ENCODE data around the gene ASAP2. TPM values are rescaled to one million over a fixed set of nuclear protein-coding genes. Genes with fewer than 3 reads are reported as not detected.
A peak's percentile ranks its signal among the peaks of the same experiment; 100 is the strongest.

The ASAP2 gene
- polyA plus RNA-seq, 4 donors: 10.8 to 21.9 (median 13.8) TPM

DNA sequence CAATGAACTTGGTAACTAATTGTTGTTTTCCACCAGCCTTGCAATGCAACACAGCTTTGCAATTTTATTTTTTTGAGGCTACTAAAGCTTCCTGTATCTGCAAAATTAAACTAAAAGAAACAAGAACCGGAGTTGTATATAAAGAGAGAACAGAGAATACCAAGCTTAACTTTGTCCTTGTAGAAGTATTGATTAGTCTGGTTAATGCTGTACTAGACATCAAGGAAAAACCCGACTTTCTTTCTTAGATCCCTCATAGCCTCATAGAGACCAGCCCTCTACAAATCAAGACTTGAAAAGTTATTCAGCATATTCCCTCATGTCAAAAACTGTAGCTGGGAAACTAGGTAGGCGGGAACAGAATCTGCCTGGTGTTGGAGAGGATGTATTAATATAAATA, 1.7 kb upstream of the ASAP2 start:
- Histone ChIP-seq H3K9me3 (ENCODE audit: control insufficient read depth in 2 of 2, insufficient read depth in 1 of 2, low read depth in 1 of 2, low read length in 1 of 2) (no peaks in the 10 kb centered on the region), H3K4me1 (ENCODE audit: control insufficient read depth in 3 of 3, insufficient read depth in 2 of 3, low read depth in 1 of 3, low read length in 2 of 3) (peaks cover 0 to 19% (median 6%) of the 10 kb centered on the region in 3 donors), H3K27me3 (ENCODE audit: control insufficient read depth in 3 of 3, insufficient read depth in 3 of 3, low read length in 3 of 3) (peaks cover 0 to 5% (median 0%) of the 10 kb centered on the region in 3 donors), H3K4me3 (ENCODE audit: low read depth in 1 of 3, low read length in 3 of 3) (no peak overlapping the region), H3K36me3 (ENCODE audit: control insufficient read depth in 3 of 3, insufficient read depth in 2 of 3, low read depth in 1 of 3, low read length in 3 of 3) (no peaks in the 10 kb centered on the region), H3K27ac (ENCODE audit: low read depth in 1 of 3, low read length in 2 of 3) (no peak overlapping the region)
- DNase-seq: peak; percentile 47 to 51
- WGBS, 3 donors: 21 to 62% (median 50%) methylated on average over 3 of the region's 3 CpGs
- no peak for FAIRE-seq

DNA sequence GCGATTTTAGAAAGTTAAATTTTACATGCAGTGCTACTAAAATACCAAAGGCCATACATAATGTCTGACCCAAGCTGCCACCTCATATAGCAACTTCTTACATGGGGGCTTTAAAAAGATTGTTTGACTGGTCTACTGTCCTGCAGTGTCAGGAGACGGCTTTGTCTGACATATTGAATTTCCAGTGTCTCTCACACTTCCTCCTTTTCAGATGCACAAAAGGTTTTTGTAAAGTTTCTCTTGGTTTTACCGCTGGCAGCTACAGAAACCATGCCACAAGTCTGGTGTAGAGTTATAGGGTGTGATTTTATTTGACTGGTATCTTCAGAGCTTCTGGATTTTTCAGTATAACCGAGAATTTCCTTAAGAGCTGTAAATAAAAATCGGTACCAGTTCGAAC, 1.1 kb upstream of the ASAP2 start:
- Histone ChIP-seq H3K36me3 (ENCODE audit: control insufficient read depth in 3 of 3, insufficient read depth in 2 of 3, low read depth in 1 of 3, low read length in 3 of 3) (no peaks in the 10 kb centered on the region), H3K27ac (ENCODE audit: low read depth in 1 of 3, low read length in 2 of 3) (peak overlapping the region; percentile 41 to 82 (median 77)), H3K4me1 (ENCODE audit: control insufficient read depth in 3 of 3, insufficient read depth in 2 of 3, low read depth in 1 of 3, low read length in 2 of 3) (peaks cover 0 to 24% (median 6%) of the 10 kb centered on the region in 3 donors), H3K4me3 (ENCODE audit: low read depth in 1 of 3, low read length in 3 of 3) (peak overlapping the region in 1 of 3 donors; percentile 60), H3K27me3 (ENCODE audit: control insufficient read depth in 3 of 3, insufficient read depth in 3 of 3, low read length in 3 of 3) (peaks cover 0 to 5% (median 0%) of the 10 kb centered on the region in 3 donors), H3K9me3 (ENCODE audit: control insufficient read depth in 2 of 2, insufficient read depth in 1 of 2, low read depth in 1 of 2, low read length in 1 of 2) (no peaks in the 10 kb centered on the region)
- FAIRE-seq (no peak), DNase-seq (no peak)
- WGBS, 3 donors: 27 to 45% (median 33%) methylated on average over 6 of the region's 6 CpGs

- WGBS, 3 donors: 1% methylated on average over 44 to 84 of the region's 84 CpGs
- FAIRE-seq (no peak), DNase-seq (peak; percentile 29 to 79)
- H3K36me3 ChIP-seq (ENCODE audit: control insufficient read depth in 3 of 3, insufficient read depth in 2 of 3, low read depth in 1 of 3, low read length in 3 of 3): no peaks in the 10 kb centered on the region
- H3K27ac ChIP-seq (ENCODE audit: low read depth in 1 of 3, low read length in 2 of 3): peak overlapping the region; percentile 74 to 97 (median 77)
- peak overlapping the region; percentile 45 to 92 (median 70) for H3K4me3 ChIP-seq (ENCODE audit: low read depth in 1 of 3, low read length in 3 of 3)
- no peaks in the 10 kb centered on the region for H3K9me3 ChIP-seq (ENCODE audit: control insufficient read depth in 2 of 2, insufficient read depth in 1 of 2, low read depth in 1 of 2, low read length in 1 of 2)
- H3K4me1 ChIP-seq (ENCODE audit: control insufficient read depth in 3 of 3, insufficient read depth in 2 of 3, low read depth in 1 of 3, low read length in 2 of 3): peaks cover 5 to 35% (median 8%) of the 10 kb centered on the region in 3 donors
- peaks cover 0 to 5% (median 0%) of the 10 kb centered on the region in 3 donors for H3K27me3 ChIP-seq (ENCODE audit: control insufficient read depth in 3 of 3, insufficient read depth in 3 of 3, low read length in 3 of 3)
Measured at GRCh38 chr2:9206991-9207640, 504 bp downstream of the ASAP2 start.

GRCh38 chr2:9207641-9208311, 1.2 kb downstream of the ASAP2 start:
- H3K27me3 ChIP-seq (ENCODE audit: control insufficient read depth in 3 of 3, insufficient read depth in 3 of 3, low read length in 3 of 3): peaks cover 0 to 5% (median 0%) of the 10 kb centered on the region in 3 donors
- no peaks in the 10 kb centered on the region for H3K9me3 ChIP-seq (ENCODE audit: control insufficient read depth in 2 of 2, insufficient read depth in 1 of 2, low read depth in 1 of 2, low read length in 1 of 2)
- H3K4me1 ChIP-seq (ENCODE audit: control insufficient read depth in 3 of 3, insufficient read depth in 2 of 3, low read depth in 1 of 3, low read length in 2 of 3): peaks cover 8 to 41% (median 9%) of the 10 kb centered on the region in 3 donors
- peak overlapping the region; percentile 45 to 92 (median 70) for H3K4me3 ChIP-seq (ENCODE audit: low read depth in 1 of 3, low read length in 3 of 3)
- FAIRE-seq (no peak), DNase-seq (peak; percentile 73 to 74)
- WGBS, 3 donors: 0 to 4% (median 3%) methylated on average over 28 to 34 of the region's 34 CpGs
- peak overlapping the region; percentile 74 to 97 (median 77) for H3K27ac ChIP-seq (ENCODE audit: low read depth in 1 of 3, low read length in 2 of 3)
- H3K36me3 ChIP-seq (ENCODE audit: control insufficient read depth in 3 of 3, insufficient read depth in 2 of 3, low read depth in 1 of 3, low read length in 3 of 3): peaks cover 0 to 4% (median 0%) of the 10 kb centered on the region in 3 donors

- WGBS, 3 donors: 38 to 51% (median 44%) methylated on average over 1 of the region's 1 CpG
- Histone ChIP-seq H3K27me3 (ENCODE audit: control insufficient read depth in 3 of 3, insufficient read depth in 3 of 3, low read length in 3 of 3) (peaks cover 0 to 5% (median 0%) of the 10 kb centered on the region in 3 donors), H3K9me3 (ENCODE audit: control insufficient read depth in 2 of 2, insufficient read depth in 1 of 2, low read depth in 1 of 2, low read length in 1 of 2) (no peaks in the 10 kb centered on the region), H3K4me1 (ENCODE audit: control insufficient read depth in 3 of 3, insufficient read depth in 2 of 3, low read depth in 1 of 3, low read length in 2 of 3) (peaks cover 15 to 49% (median 16%) of the 10 kb centered on the region in 3 donors), H3K4me3 (ENCODE audit: low read depth in 1 of 3, low read length in 3 of 3) (no peak overlapping the region), H3K36me3 (ENCODE audit: control insufficient read depth in 3 of 3, insufficient read depth in 2 of 3, low read depth in 1 of 3, low read length in 3 of 3) (peaks cover 0 to 5% (median 0%) of the 10 kb centered on the region in 3 donors), H3K27ac (ENCODE audit: low read depth in 1 of 3, low read length in 2 of 3) (no peak overlapping the region)
- DNase-seq: no peak
- no peak for FAIRE-seq
Measured at GRCh38 chr2:9208875-9209274, 2.3 kb downstream of the ASAP2 start.

- peak; percentile 75 to 94 for DNase-seq
- Histone ChIP-seq H3K27me3 (ENCODE audit: control insufficient read depth in 3 of 3, insufficient read depth in 3 of 3, low read length in 3 of 3) (peaks cover 0 to 5% (median 0%) of the 10 kb centered on the region in 3 donors), H3K4me1 (ENCODE audit: control insufficient read depth in 3 of 3, insufficient read depth in 2 of 3, low read depth in 1 of 3, low read length in 2 of 3) (peaks cover 16 to 45% (median 16%) of the 10 kb centered on the region in 3 donors), H3K9me3 (ENCODE audit: control insufficient read depth in 2 of 2, insufficient read depth in 1 of 2, low read depth in 1 of 2, low read length in 1 of 2) (no peaks in the 10 kb centered on the region), H3K36me3 (ENCODE audit: control insufficient read depth in 3 of 3, insufficient read depth in 2 of 3, low read depth in 1 of 3, low read length in 3 of 3) (peaks cover 0 to 5% (median 0%) of the 10 kb centered on the region in 3 donors), H3K4me3 (ENCODE audit: low read depth in 1 of 3, low read length in 3 of 3) (no peak overlapping the region), H3K27ac (ENCODE audit: low read depth in 1 of 3, low read length in 2 of 3) (peak overlapping the region; percentile 2 to 68 (median 62))
- WGBS, 3 donors: 8 to 45% (median 20%) methylated on average over 2 of the region's 2 CpGs
- no peak for FAIRE-seq
Measured at GRCh38 chr2:9210030-9210429, 3.4 kb downstream of the ASAP2 start.

- Histone ChIP-seq H3K36me3 (ENCODE audit: control insufficient read depth in 3 of 3, insufficient read depth in 2 of 3, low read depth in 1 of 3, low read length in 3 of 3) (peaks cover 0 to 5% (median 0%) of the 10 kb centered on the region in 3 donors), H3K27me3 (ENCODE audit: control insufficient read depth in 3 of 3, insufficient read depth in 3 of 3, low read length in 3 of 3) (peaks cover 0 to 5% (median 0%) of the 10 kb centered on the region in 3 donors), H3K27ac (ENCODE audit: low read depth in 1 of 3, low read length in 2 of 3) (peak overlapping the region; percentile 46 to 70 (median 52)), H3K9me3 (ENCODE audit: control insufficient read depth in 2 of 2, insufficient read depth in 1 of 2, low read depth in 1 of 2, low read length in 1 of 2) (no peaks in the 10 kb centered on the region), H3K4me1 (ENCODE audit: control insufficient read depth in 3 of 3, insufficient read depth in 2 of 3, low read depth in 1 of 3, low read length in 2 of 3) (peaks cover 10 to 36% (median 20%) of the 10 kb centered on the region in 3 donors), H3K4me3 (ENCODE audit: low read depth in 1 of 3, low read length in 3 of 3) (no peak overlapping the region)
- FAIRE-seq: no peak
- WGBS, 3 donors: 30 to 36% (median 36%) methylated on average over 4 of the region's 4 CpGs
- peak in 1 of 2 donors; percentile 71 for DNase-seq
Measured at GRCh38 chr2:9211496-9211895, 4.9 kb downstream of the ASAP2 start.

DNA sequence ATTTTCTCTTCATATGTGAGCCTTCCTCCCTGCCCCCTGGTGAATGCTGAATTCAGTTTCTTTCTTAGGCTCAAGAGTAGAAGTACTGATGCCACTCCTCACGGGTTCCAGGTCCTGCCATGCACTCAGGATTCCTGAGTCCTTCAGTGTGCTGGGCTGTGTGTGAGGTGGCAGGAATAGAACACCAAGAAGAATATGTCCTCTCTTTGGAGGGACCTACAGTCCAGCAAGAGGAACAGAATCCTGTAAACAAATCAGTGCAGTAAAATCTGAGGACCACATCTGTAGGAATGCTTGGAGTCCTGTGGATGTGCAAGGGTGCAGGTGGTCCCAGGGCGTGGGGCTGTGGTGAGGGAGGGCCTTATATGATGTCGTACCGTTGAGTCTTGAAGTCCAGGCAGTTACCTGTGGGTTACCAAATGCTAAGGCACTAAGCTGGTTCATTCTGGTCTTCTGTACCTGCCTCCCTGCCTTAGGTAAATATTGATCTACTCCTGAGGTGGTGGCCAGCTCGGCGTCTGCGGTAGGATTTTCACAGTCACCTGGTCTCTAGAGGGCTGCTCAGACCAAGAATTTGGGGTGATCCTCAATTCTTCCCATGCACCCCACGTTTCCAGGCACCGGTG, 5.5 kb downstream of the ASAP2 start:
- Histone ChIP-seq H3K9me3 (ENCODE audit: control insufficient read depth in 2 of 2, insufficient read depth in 1 of 2, low read depth in 1 of 2, low read length in 1 of 2) (no peaks in the 10 kb centered on the region), H3K4me1 (ENCODE audit: control insufficient read depth in 3 of 3, insufficient read depth in 2 of 3, low read depth in 1 of 3, low read length in 2 of 3) (peaks cover 10 to 36% (median 20%) of the 10 kb centered on the region in 3 donors), H3K27ac (ENCODE audit: low read depth in 1 of 3, low read length in 2 of 3) (peak overlapping the region; percentile 46 to 70 (median 55)), H3K27me3 (ENCODE audit: control insufficient read depth in 3 of 3, insufficient read depth in 3 of 3, low read length in 3 of 3) (peaks cover 0 to 5% (median 0%) of the 10 kb centered on the region in 3 donors), H3K36me3 (ENCODE audit: control insufficient read depth in 3 of 3, insufficient read depth in 2 of 3, low read depth in 1 of 3, low read length in 3 of 3) (peaks cover 0 to 7% (median 0%) of the 10 kb centered on the region in 3 donors), H3K4me3 (ENCODE audit: low read depth in 1 of 3, low read length in 3 of 3) (no peak overlapping the region)
- peak; percentile 67 to 73 for DNase-seq
- no peak for FAIRE-seq
- 15 to 65% (median 24%) methylated on average over 9 of the region's 9 CpGs for WGBS, 3 donors

All from small intestine (tissue), 7 donors.